Heart left ventricle (tissue), 13 donors: ENCODE data around the gene GPR152.

ENCODE experiments used
- CTCF ChIP-seq, 12 donors: fragments of 200-600 bp; sonication (generic) in 4 of 12; IDR thresholded peaks; one replicate each; pipeline versions ENCODE4 v1.5.0 to v1.8.0; 2018 to 2022; ENCODE audit warnings: antibody characterized with exemption in 12 of 12, mild to moderate bottlenecking in 5 of 12
- POLR2A ChIP-seq, 2 donors: fragments of 450-650 bp; IDR thresholded peaks; one replicate each; pipeline ENCODE4 v1.6.1; 2017; ENCODE audit warnings: antibody characterized with exemption in 2 of 2, mild to moderate bottlenecking in 2 of 2, moderate library complexity in 2 of 2
- donor health status: ischemic (EF 13 %, LVEDD 7.1; RV severe dilation, severe dysfunction).
- donor health status: DM: no; HTN: yes; CAD: no.
- donor health status: DM: no; HTN: no; CAD: no.
- donor health status: ischemic (EF 25% LVEDD 6.9; RV normal size, moderate dysfunction).
- donor health status: ischemic (EF 25% LVEDD 5.7; RV mildly dilated, moderate dysfunction).
- donor health status: ischemic (EF 35%, LVEDD 5.7; RV mildly dilated, moderate dysfunction).
- donor health status: nonischemic (EF 11% LVEDD 7.7; RV severe dilation, severe dysfunction).
- donor health status: DM: yes; HTN: yes; CAD: no.
- donor health status: PGD.
- donor health status: ischemic (EF 29% LVEDD 5.4; RV normal size, mild dysfunction).
- donor health status: nonischemic (EF 23%, LVEDD 6.1; RV moderate dilation, normal function).

DNA sequence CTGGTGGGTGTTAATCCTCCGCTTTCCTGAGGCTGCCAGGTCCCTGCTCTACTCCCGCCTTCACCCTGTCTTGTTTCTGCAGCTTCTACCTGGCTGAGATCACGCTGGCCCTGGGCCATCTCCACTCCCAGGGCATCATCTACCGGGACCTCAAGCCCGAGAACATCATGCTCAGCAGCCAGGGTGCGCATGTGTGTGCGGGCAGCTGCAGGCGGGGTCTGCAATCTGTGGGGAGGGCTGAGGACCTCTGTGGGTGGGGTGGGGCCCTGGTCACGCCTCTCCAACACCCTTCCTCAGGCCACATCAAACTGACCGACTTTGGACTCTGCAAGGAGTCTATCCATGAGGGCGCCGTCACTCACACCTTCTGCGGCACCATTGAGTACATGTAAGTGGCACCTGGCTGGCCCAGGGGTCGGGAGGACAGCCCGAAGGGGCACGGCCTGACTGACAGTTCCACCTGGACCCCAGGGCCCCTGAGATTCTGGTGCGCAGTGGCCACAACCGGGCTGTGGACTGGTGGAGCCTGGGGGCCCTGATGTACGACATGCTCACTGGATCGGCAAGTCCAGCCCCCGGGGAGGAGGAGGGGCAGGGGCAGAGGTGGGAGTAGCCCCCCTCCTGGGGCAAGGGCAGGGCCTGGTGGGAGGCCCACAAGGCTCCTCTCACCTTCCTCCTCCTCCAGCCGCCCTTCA is 19.7 kb downstream of the GPR152 start:
- TF ChIP-seq CTCF (IDR thresholded peaks at IDR 0.05): no peak
- no peak for TF ChIP-seq POLR2A (IDR thresholded peaks at IDR 0.05)
